Liver (tissue), 9 donors: ENCODE data around the gene CELSR1. TPM values are rescaled to one million over a fixed set of nuclear protein-coding genes. Genes with fewer than 3 reads are reported as not detected.

Experiments used
- DNase-seq: peaks from one replicate; pipeline ENCODE4 v3.0.0-alpha.2; 2017; ENCODE audit warnings: low spot score
- H3K27ac ChIP-seq, 2 donors: one replicate each; pipeline ENCODE4 v1.7.0; 2013; ENCODE audit warnings: inconsistent platforms in 2 of 2, low read length in 2 of 2, control low read depth in 1 of 2, low read depth in 1 of 2, mild to moderate bottlenecking in 1 of 2
- H3K27me3 ChIP-seq, 4 donors: one replicate each; pipeline versions ENCODE4 v1.6.1 to v1.7.0; 2013; ENCODE audit warnings: low read length in 3 of 4, inconsistent platforms in 1 of 4, mild to moderate bottlenecking in 1 of 4, moderate library complexity in 1 of 4; ENCODE audit not compliant: control insufficient read depth in 4 of 4, insufficient read depth in 4 of 4
- H3K36me3 ChIP-seq, 4 donors: one replicate each; pipeline versions ENCODE4 v1.6.1 to v1.7.0; 2013; ENCODE audit warnings: low read length in 3 of 4, mild to moderate bottlenecking in 3 of 4, low read depth in 1 of 4, moderate library complexity in 1 of 4; ENCODE audit not compliant: control insufficient read depth in 4 of 4, insufficient read depth in 3 of 4
- H3K4me1 ChIP-seq, 4 donors: one replicate each; pipeline versions ENCODE4 v1.6.1 to v1.7.0; 2013; ENCODE audit warnings: low read length in 3 of 4, mild to moderate bottlenecking in 3 of 4, moderate library complexity in 1 of 4; ENCODE audit not compliant: control insufficient read depth in 4 of 4, insufficient read depth in 4 of 4
- H3K4me3 ChIP-seq, 3 donors: one replicate each; pipeline versions ENCODE4 v1.6.1 to v1.7.0; 2013; ENCODE audit warnings: low read length in 3 of 3, control low read depth in 1 of 3, low read depth in 1 of 3, mild to moderate bottlenecking in 1 of 3
- H3K9ac ChIP-seq, 2 donors: one replicate each; pipeline ENCODE4 v1.7.0; 2013; ENCODE audit warnings: low read length in 2 of 2, mild to moderate bottlenecking in 2 of 2, moderate library complexity in 2 of 2, control low read depth in 1 of 2, low read depth in 1 of 2
- H3K9me3 ChIP-seq, 4 donors: one replicate each; pipeline versions ENCODE4 v1.6.1 to v1.7.0; 2013; ENCODE audit warnings: low read length in 3 of 4; ENCODE audit not compliant: control insufficient read depth in 4 of 4
- CTCF ChIP-seq: fragments of 150-350 bp; IDR thresholded peaks from 2 replicates; pipeline ENCODE4 v1.5.1; 2017; ENCODE audit warnings: improper control_type of control experiment, low read depth, low read length; ENCODE audit not compliant: missing input control
- EGR1 ChIP-seq, 2 donors: IDR thresholded peaks; 2 replicates each; pipeline ENCODE4 v1.6.1; 2016 to 2018; ENCODE audit warnings: antibody characterized with exemption in 2 of 2, low read depth in 2 of 2
- FOXA1 ChIP-seq: IDR thresholded peaks from 2 replicates; pipeline ENCODE4 v1.6.1; 2016; ENCODE audit warnings: antibody characterized with exemption
- FOXA2 ChIP-seq: IDR thresholded peaks from 2 replicates; pipeline ENCODE4 v1.6.1; 2016; ENCODE audit warnings: antibody characterized with exemption
- GABPA ChIP-seq, 2 donors: IDR thresholded peaks in 1 of 2; conservative IDR thresholded peaks in 1 of 2; 2 replicates each; pipeline ENCODE4 v1.6.1; 2016; ENCODE audit warnings: antibody characterized with exemption in 2 of 2, mild to moderate bottlenecking in 1 of 2, moderate library complexity in 1 of 2
- HNF4A ChIP-seq, 2 donors: conservative IDR thresholded peaks; 2 replicates each; pipeline ENCODE4 v1.6.1; 2016; ENCODE audit warnings: antibody characterized with exemption in 2 of 2, mild to moderate bottlenecking in 2 of 2
- HNF4G ChIP-seq: IDR thresholded peaks from 2 replicates; pipeline ENCODE4 v1.6.1; 2016; ENCODE audit warnings: antibody characterized with exemption
- JUND ChIP-seq, 2 donors: IDR thresholded peaks; 2 replicates each; pipeline ENCODE4 v1.6.1; 2016; ENCODE audit warnings: antibody characterized with exemption in 2 of 2
- MAX ChIP-seq: IDR thresholded peaks from 2 replicates; pipeline ENCODE4 v1.6.1; 2016; ENCODE audit warnings: antibody characterized with exemption
- NR2F2 ChIP-seq: IDR thresholded peaks from 2 replicates; pipeline ENCODE4 v1.6.1; 2016; ENCODE audit warnings: antibody characterized with exemption
- RAD21 ChIP-seq, 2 donors: IDR thresholded peaks; 2 replicates each; pipeline ENCODE4 v1.6.1; 2016; ENCODE audit warnings: antibody characterized with exemption in 2 of 2, mild to moderate bottlenecking in 2 of 2
- RXRA ChIP-seq, 2 donors: IDR thresholded peaks; 2 replicates each; pipeline ENCODE4 v1.6.1; 2017 to 2018; ENCODE audit warnings: antibody characterized with exemption in 2 of 2, mild to moderate bottlenecking in 1 of 2
- SP1 ChIP-seq: IDR thresholded peaks from 2 replicates; pipeline ENCODE4 v1.6.1; 2018; ENCODE audit warnings: antibody characterized with exemption, mild to moderate bottlenecking
- YY1 ChIP-seq: IDR thresholded peaks from 2 replicates; pipeline ENCODE4 v1.6.1; 2016; ENCODE audit warnings: antibody characterized with exemption, mild to moderate bottlenecking
- WGBS: extraction: QIAGEN DNeasy Blood & Tissue Kit; methylation state at CpG from one replicate; pipeline ENCODE4 v1.1.7; 2013; 5-methylcytosine and 5-hydroxymethylcytosine counted together
- polyA plus RNA-seq, 2 donors: library from polyadenylated mRNA; stranded (reverse) in 1 of 2; unstranded in 1 of 2; fragments of 200-250 nt in 1 of 2; fragments of >200 nt in 1 of 2; fragmentation: Nextera tagmentation in 1 of 2; extraction: Ambion mirVana in 1 of 2; gene quantifications; one replicate each; pipeline versions ENCODE4 v1.2.1 to v1.2.3, GENCODE V29; 2013 to 2015
- total RNA-seq, 2 donors: library from RNA; depleted of rRNA; stranded (reverse); fragments of >200 nt; gene quantifications; one replicate each; pipeline ENCODE4 v1.2.3, GENCODE V29; 2014
- TF ChIP-seq, protein P1 (sequence below): IDR thresholded peaks from 2 replicates; pipeline ENCODE4 v1.6.1; 2016; ENCODE audit warnings: antibody characterized with exemption
- TF ChIP-seq, protein P2 (sequence below): IDR thresholded peaks from 2 replicates; pipeline ENCODE4 v1.6.1; 2016; ENCODE audit warnings: antibody characterized with exemption
- TF ChIP-seq, protein P3 (sequence below): IDR thresholded peaks from 2 replicates; pipeline ENCODE4 v1.6.1; 2016; ENCODE audit warnings: antibody characterized with exemption, mild to moderate bottlenecking
- donor health status: healthy.
- donor health status: healthy.
- donor health status: healthy.
- donor health status: healthy.
- donor health status: healthy.

Gene CELSR1
- total and polyA plus RNA-seq, 4 donors: 0.37 to 1.6 (median 1.3) TPM

GRCh38 chr22:46507451-46508425 is 29.7 kb downstream of the CELSR1 start:
- 73% methylated on average over 34 of the region's 34 CpGs for WGBS
- TF ChIP-seq, protein P1, sequence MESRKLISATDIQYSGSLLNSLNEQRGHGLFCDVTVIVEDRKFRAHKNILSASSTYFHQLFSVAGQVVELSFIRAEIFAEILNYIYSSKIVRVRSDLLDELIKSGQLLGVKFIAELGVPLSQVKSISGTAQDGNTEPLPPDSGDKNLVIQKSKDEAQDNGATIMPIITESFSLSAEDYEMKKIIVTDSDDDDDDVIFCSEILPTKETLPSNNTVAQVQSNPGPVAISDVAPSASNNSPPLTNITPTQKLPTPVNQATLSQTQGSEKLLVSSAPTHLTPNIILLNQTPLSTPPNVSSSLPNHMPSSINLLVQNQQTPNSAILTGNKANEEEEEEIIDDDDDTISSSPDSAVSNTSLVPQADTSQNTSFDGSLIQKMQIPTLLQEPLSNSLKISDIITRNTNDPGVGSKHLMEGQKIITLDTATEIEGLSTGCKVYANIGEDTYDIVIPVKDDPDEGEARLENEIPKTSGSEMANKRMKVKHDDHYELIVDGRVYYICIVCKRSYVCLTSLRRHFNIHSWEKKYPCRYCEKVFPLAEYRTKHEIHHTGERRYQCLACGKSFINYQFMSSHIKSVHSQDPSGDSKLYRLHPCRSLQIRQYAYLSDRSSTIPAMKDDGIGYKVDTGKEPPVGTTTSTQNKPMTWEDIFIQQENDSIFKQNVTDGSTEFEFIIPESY: no peak
- TF ChIP-seq HNF4G (no peak), HNF4A (conservative IDR thresholded peaks at IDR 0.05) (no peak), JUND (IDR thresholded peaks at IDR 0.05) (no peak), NR2F2 (no peak), FOXA1 (no peak), FOXA2 (no peak), RAD21 (IDR thresholded peaks at IDR 0.05) (no peak), SP1 (no peak), RXRA (IDR thresholded peaks at IDR 0.05) (no peak), GABPA (IDR thresholded peaks at IDR 0.05 in 1 of 2, conservative IDR thresholded peaks at IDR 0.05 in 1 of 2) (no peak), MAX (no peak), YY1 (no peak), CTCF (no peak)
- TF ChIP-seq, protein P2, sequence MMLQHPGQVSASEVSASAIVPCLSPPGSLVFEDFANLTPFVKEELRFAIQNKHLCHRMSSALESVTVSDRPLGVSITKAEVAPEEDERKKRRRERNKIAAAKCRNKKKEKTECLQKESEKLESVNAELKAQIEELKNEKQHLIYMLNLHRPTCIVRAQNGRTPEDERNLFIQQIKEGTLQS: no peak
- Histone ChIP-seq H3K27ac (no peak overlapping the region), H3K4me3 (no peak overlapping the region), H3K36me3 (no peaks in the 10 kb centered on the region), H3K9me3 (no peaks in the 10 kb centered on the region), H3K27me3 (no peaks in the 10 kb centered on the region), H3K9ac (no peak overlapping the region), H3K4me1 (no peaks in the 10 kb centered on the region)
- DNase-seq: no peak

DNA sequence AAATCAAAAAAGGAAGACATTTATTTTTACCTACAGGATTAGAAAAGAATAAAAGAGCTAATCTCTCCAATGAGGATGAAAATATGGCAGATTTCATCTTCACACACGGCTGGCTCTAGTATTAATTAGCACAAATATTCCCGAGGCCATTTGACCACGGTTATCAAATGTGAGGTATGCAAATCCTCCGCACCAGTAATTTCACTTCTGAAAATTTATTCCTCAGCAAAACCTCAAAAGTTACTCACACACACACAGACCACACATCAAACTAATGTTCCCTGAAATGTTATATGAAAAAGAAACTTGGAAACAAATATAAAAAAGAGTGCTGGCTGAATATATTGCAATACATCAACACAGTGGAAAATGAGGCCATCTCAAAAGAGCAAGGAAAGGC is 32.8 kb downstream of the CELSR1 start:
- no peak overlapping the region for H3K9ac ChIP-seq
- H3K27me3 ChIP-seq: no peaks in the 10 kb centered on the region
- no peak overlapping the region for H3K4me3 ChIP-seq
- 81% methylated on average over 4 of the region's 4 CpGs for WGBS
- no peak for DNase-seq
- no peaks in the 10 kb centered on the region for H3K9me3 ChIP-seq
- peaks cover 0 to under 1% (median 0%) of the 10 kb centered on the region in 4 donors for H3K4me1 ChIP-seq
- no peaks in the 10 kb centered on the region for H3K36me3 ChIP-seq
- H3K27ac ChIP-seq: no peak overlapping the region
- TF ChIP-seq EGR1 (IDR thresholded peaks at IDR 0.05; ENCODE audit: low read depth in 2 of 2) (no peak), FOXA2 (no peak), YY1 (no peak), MAX (no peak), GABPA (IDR thresholded peaks at IDR 0.05 in 1 of 2, conservative IDR thresholded peaks at IDR 0.05 in 1 of 2) (no peak), HNF4G (no peak), RXRA (IDR thresholded peaks at IDR 0.05) (no peak), JUND (IDR thresholded peaks at IDR 0.05) (no peak), HNF4A (conservative IDR thresholded peaks at IDR 0.05) (no peak), RAD21 (IDR thresholded peaks at IDR 0.05) (no peak)
- TF ChIP-seq, protein P3, sequence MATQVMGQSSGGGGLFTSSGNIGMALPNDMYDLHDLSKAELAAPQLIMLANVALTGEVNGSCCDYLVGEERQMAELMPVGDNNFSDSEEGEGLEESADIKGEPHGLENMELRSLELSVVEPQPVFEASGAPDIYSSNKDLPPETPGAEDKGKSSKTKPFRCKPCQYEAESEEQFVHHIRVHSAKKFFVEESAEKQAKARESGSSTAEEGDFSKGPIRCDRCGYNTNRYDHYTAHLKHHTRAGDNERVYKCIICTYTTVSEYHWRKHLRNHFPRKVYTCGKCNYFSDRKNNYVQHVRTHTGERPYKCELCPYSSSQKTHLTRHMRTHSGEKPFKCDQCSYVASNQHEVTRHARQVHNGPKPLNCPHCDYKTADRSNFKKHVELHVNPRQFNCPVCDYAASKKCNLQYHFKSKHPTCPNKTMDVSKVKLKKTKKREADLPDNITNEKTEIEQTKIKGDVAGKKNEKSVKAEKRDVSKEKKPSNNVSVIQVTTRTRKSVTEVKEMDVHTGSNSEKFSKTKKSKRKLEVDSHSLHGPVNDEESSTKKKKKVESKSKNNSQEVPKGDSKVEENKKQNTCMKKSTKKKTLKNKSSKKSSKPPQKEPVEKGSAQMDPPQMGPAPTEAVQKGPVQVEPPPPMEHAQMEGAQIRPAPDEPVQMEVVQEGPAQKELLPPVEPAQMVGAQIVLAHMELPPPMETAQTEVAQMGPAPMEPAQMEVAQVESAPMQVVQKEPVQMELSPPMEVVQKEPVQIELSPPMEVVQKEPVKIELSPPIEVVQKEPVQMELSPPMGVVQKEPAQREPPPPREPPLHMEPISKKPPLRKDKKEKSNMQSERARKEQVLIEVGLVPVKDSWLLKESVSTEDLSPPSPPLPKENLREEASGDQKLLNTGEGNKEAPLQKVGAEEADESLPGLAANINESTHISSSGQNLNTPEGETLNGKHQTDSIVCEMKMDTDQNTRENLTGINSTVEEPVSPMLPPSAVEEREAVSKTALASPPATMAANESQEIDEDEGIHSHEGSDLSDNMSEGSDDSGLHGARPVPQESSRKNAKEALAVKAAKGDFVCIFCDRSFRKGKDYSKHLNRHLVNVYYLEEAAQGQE: no peak
- TF ChIP-seq, protein P2: no peak
- TF ChIP-seq, protein P1: no peak
